ENCODE results near the gene NFE2L2.

- TF ChIP-seq CTCF (IDR thresholded peaks at IDR 0.05), result no peak
- no peak for TF ChIP-seq POLR2A (IDR thresholded peaks at IDR 0.05)
Measured at GRCh38 chr2:177231270-177231669, 33.3 kb downstream of the NFE2L2 start.
